ENCODE measurements around the gene CDSN.

The CDSN gene

GRCh38 chr6:31130751-31131150 lies 10.5 kb upstream of the CDSN start:
- no peak for DNase-seq (ENCODE audit: extremely low read depth, low read depth)
- TF ChIP-seq CTCF (IDR thresholded peaks at IDR 0.05; ENCODE audit: low read depth, low read length): no peak

- no peak for DNase-seq (ENCODE audit: extremely low read depth, low read depth)
Measured at GRCh38 chr6:31129130-31129529, 8.9 kb upstream of the CDSN start.

GRCh38 chr6:31128093-31128676 lies 7.9 kb upstream of the CDSN start:
- DNase-seq (ENCODE audit: extremely low read depth, low read depth): no peak
- TF ChIP-seq CTCF (IDR thresholded peaks at IDR 0.05; ENCODE audit: low read depth, low read length): peak; percentile 87

More at GRCh38 chr6:31129130-31129529, 8.9 kb upstream of the CDSN start:
- no peak for TF ChIP-seq CTCF (IDR thresholded peaks at IDR 0.05; ENCODE audit: low read depth, low read length)

GRCh38 chr6:31126396-31127175 lies 6.3 kb upstream of the CDSN start:
- no peak for DNase-seq (ENCODE audit: extremely low read depth, low read depth)
- TF ChIP-seq CTCF (IDR thresholded peaks at IDR 0.05; ENCODE audit: low read depth, low read length): no peak

- no peak for DNase-seq (ENCODE audit: extremely low read depth, low read depth)
- no peak for TF ChIP-seq CTCF (IDR thresholded peaks at IDR 0.05; ENCODE audit: low read depth, low read length)
Measured at GRCh38 chr6:31125586-31126363, 5.5 kb upstream of the CDSN start.

- TF ChIP-seq CTCF (IDR thresholded peaks at IDR 0.05; ENCODE audit: low read depth, low read length): no peak
Measured at GRCh38 chr6:31125162-31125561, 4.9 kb upstream of the CDSN start.

More at GRCh38 chr6:31125162-31125561, 4.9 kb upstream of the CDSN start:
- DNase-seq (ENCODE audit: extremely low read depth, low read depth): no peak
